Activated B cell treated with CpG ODN at 0.5 μM for 24 hours (primary cell): Measurements from ENCODE around the gene MPI. TPM values are rescaled to one million over a fixed set of nuclear protein-coding genes. Genes with fewer than 3 reads are reported as not detected.
"Not testable (repeated sequence)": the region's sequence is repeated elsewhere in the genome, so short reads cannot be mapped to it uniquely, and the experiment has no call there.

Source experiments
- ATAC-seq: fragments of 200-7000 bp; cut with Tn5 transposase; one replicate; pipeline ENCODE4 v1.10.0; 2021; ENCODE audit warnings: low read depth, mild to moderate bottlenecking, moderate library complexity
- CTCF ChIA-PET: fragments of 350-600 bp; sonication (Branson Sonifier 250); formaldehyde crosslinking; loops from one replicate; lab custom pipeline; 2021; ENCODE audit warnings: antibody characterized with exemption; lab: Charles Lee
- POLR2A ChIA-PET: fragments of 350-600 bp; sonication (Branson Sonifier 250); formaldehyde crosslinking; loops from one replicate; lab custom pipeline; 2021; ENCODE audit warnings: antibody characterized with exemption; lab: Charles Lee
- DNase-seq: peaks from one replicate; pipeline ENCODE4 v3.0.0; 2022
- H3K27ac Mint-ChIP-seq: one replicate; pipeline ENCODE4 v1.8.0; 2020; ENCODE audit warnings: mixed read lengths
- H3K27me3 Mint-ChIP-seq: one replicate; pipeline ENCODE4 v1.8.0; 2021; ENCODE audit warnings: mixed read lengths
- H3K36me3 Mint-ChIP-seq: one replicate; pipeline ENCODE4 v1.8.0; 2021; ENCODE audit warnings: low read depth, mixed read lengths
- H3K4me1 Mint-ChIP-seq: one replicate; pipeline ENCODE4 v1.8.0; 2021; ENCODE audit warnings: mixed read lengths
- H3K4me3 Mint-ChIP-seq: one replicate; pipeline ENCODE4 v1.8.0; 2020; ENCODE audit warnings: mild to moderate bottlenecking, mixed read lengths
- H3K9me3 Mint-ChIP-seq: one replicate; pipeline ENCODE4 v1.8.0; 2020; ENCODE audit warnings: mixed read lengths
- intact Hi-C: fragments of 100-400 bp; cut with micrococcal nuclease; formaldehyde crosslinking; loops from one replicate; pipeline ENCODE4 v1.15.1; 2024
- total RNA-seq: library from RNA; stranded (reverse); gene quantifications from 2 replicates; pipeline ENCODE4 v1.2.3, GENCODE V29; 2022
- TF ChIP-seq, protein P1 (sequence below): fragments of 200-600 bp; IDR thresholded peaks from one replicate; pipeline ENCODE4 v1.8.0; 2022; ENCODE audit warnings: antibody characterized with exemption, mild to moderate bottlenecking

Gene MPI
- total RNA-seq, 1 donor from 2014 or later: 33.1 TPM

DNA sequence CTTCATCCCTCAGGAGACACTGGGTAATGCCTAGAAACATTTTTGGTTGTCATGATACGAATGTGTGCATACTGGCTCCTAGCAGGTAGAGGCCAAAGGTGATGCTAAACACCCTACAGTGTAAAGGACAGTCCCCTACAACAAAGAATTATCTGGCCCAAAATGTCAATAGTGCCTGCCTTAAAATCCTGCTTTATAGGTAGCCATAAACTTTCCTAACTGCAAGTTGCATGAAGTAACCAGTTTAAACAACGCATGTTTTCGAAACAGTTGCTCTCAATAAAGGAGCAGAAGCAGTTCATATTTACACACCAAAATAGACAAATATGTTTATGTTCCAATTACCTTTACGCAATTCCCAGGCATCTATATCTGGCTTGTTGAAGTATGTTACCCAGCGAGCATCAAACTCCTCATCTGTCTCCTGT, 38.9 kb downstream of the MPI start:
- no peak for ATAC-seq
- CTCF ChIA-PET: no interaction called here
- no peak overlapping the region for H3K27ac Mint-ChIP-seq
- H3K4me3 Mint-ChIP-seq: no peak overlapping the region
- no peak for DNase-seq
- H3K9me3 Mint-ChIP-seq: no peaks in the 10 kb centered on the region
- peaks cover 51% of the 10 kb centered on the region for H3K36me3 Mint-ChIP-seq
- POLR2A ChIA-PET: no interaction called here
- no peaks in the 10 kb centered on the region for H3K27me3 Mint-ChIP-seq
- intact Hi-C loops: no loop called here
- peaks cover 13% of the 10 kb centered on the region for H3K4me1 Mint-ChIP-seq
- TF ChIP-seq, protein P1, sequence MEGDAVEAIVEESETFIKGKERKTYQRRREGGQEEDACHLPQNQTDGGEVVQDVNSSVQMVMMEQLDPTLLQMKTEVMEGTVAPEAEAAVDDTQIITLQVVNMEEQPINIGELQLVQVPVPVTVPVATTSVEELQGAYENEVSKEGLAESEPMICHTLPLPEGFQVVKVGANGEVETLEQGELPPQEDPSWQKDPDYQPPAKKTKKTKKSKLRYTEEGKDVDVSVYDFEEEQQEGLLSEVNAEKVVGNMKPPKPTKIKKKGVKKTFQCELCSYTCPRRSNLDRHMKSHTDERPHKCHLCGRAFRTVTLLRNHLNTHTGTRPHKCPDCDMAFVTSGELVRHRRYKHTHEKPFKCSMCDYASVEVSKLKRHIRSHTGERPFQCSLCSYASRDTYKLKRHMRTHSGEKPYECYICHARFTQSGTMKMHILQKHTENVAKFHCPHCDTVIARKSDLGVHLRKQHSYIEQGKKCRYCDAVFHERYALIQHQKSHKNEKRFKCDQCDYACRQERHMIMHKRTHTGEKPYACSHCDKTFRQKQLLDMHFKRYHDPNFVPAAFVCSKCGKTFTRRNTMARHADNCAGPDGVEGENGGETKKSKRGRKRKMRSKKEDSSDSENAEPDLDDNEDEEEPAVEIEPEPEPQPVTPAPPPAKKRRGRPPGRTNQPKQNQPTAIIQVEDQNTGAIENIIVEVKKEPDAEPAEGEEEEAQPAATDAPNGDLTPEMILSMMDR: no peak

DNA sequence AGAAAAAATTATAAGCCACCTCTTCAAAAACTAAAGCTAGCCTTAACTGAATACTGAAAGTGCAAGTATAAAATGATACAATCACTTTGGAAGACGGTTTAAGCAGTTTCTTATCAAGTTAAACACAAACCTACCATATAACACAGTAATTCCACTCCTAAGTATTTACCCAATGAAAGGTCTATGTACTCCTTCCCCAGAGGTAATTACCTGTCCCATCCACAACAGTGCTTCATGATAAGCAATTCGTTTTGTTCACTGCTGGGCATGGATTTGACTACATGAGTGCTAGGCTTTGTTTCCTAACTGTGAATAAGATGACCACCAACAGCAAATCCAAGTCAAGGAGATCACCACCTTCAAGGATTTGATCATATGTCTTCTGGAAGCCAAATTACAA, 43.7 kb downstream of the MPI start:
- POLR2A ChIA-PET: no interaction called here
- no peak for ATAC-seq

DNA sequence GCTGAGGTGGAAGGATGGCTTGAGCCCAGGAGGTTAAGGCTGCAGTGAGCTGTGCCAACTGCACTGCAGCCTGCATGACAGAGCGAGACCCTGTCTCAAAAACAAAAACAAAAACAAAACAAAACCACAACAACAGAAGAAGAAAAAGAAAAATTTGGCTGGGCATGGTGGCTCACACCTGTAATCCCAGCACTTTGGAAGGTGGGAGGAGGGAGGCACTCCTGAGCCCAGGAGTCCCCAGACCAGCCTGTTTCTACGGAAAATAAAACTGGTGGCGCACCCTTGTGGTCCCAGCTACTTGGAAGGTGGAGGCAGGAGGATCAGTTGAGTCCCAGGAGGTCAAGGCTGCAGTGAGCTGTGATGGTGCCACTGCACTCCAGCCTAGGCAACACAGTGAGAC, 45.4 kb downstream of the MPI start:
- H3K4me1 Mint-ChIP-seq: peaks cover 41% of the 10 kb centered on the region
- intact Hi-C loops: loop anchor here (5.0 kb wide), 1 partner anchor 238 kb away; the partner anchor contains the start of gene EDC3
- DNase-seq, ATAC-seq, H3K27me3 Mint-ChIP-seq, H3K27ac Mint-ChIP-seq, H3K9me3 Mint-ChIP-seq: not testable (repeated sequence)
- CTCF ChIA-PET: interaction anchor here (0.9 kb wide), 1 partner anchor 15 kb away, joined by 4 read pairs; no protein-coding TSS in a partner anchor
- peak overlapping the region; percentile 1 for H3K4me3 Mint-ChIP-seq
- H3K36me3 Mint-ChIP-seq: peaks cover 17% of the 10 kb centered on the region
- POLR2A ChIA-PET: interaction anchor here (1.1 kb wide), 1 partner anchor 45 kb away, joined by 4 read pairs; the partner anchor contains the start of gene MPI

More for the DNA sequence above, 43.7 kb downstream of the MPI start:
- Mint-ChIP-seq H3K27me3 (no peaks in the 10 kb centered on the region), H3K4me1 (peaks cover 41% of the 10 kb centered on the region), H3K27ac (no peak overlapping the region), H3K4me3 (no peak overlapping the region), H3K9me3 (no peaks in the 10 kb centered on the region), H3K36me3 (peaks cover 31% of the 10 kb centered on the region)
- intact Hi-C loops: no loop called here
- no peak for DNase-seq
- TF ChIP-seq, protein P1: no peak
- CTCF ChIA-PET: interaction anchor here (0.7 to 1.4 kb wide), 2 partner anchors 57 to 299 kb away, joined by 3 read pairs; no protein-coding TSS in a partner anchor

- Mint-ChIP-seq H3K27ac (peak overlapping the region; percentile 46), H3K36me3 (peaks cover 11% of the 10 kb centered on the region), H3K27me3 (no peaks in the 10 kb centered on the region), H3K4me1 (peaks cover 36% of the 10 kb centered on the region), H3K9me3 (no peaks in the 10 kb centered on the region), H3K4me3 (peak overlapping the region; percentile 86)
- intact Hi-C loops: loop anchor here (5.0 kb wide), 1 partner anchor 240 kb away; the partner anchor contains the start of gene EDC3
- TF ChIP-seq, protein P1: no peak
- ChIA-PET POLR2A (interaction anchor here (0.6 to 1.8 kb wide), 12 partner anchors 20 to 702 kb away, joined by 3 to 10 read pairs (median 4); partner anchors contain the start of genes FAM219B, IMP3, MPI and RPP25), CTCF (no interaction called here)
- ATAC-seq (no peak), DNase-seq (no peak)
Observed at GRCh38 chr15:74937272-74937589, 47.4 kb downstream of the MPI start.

DNA sequence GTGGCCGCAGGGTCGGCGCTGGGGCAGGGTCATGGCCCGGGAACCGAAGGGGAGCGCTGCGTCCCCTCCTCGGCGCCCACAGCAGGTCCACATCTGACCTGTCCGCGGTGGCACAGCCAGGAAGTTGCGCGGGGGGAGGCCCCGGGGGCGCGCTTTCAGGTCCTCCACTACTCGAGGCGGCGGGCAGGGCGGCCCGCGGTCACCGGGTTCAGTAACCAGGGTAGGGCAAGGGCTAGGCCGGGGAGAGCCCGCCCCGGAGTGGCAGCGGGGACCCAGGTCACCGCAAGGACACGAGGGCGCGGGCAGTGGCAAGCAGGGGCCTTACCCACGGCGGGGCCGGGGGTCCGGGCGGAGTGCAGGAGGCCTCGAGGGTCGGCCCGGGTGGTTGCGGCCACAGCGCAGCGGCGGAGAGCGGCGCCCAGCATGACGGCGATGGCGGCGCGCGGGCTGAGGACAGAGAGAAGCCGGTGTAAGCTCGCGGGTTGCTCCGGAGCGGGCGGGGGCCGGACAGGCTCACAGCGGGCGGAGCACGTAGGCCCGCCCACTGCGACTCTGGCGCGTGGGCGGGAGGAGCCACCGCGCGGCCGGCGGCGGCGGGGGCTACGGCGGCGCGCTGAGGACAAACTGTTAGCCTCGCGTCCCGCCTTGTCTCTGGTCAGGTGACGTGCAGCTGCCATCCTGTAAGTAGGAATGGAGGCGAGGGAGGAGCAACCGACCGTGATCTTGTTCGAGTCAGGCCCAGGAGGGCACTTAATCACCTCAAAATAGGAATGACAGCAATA, 47.9 kb downstream of the MPI start, which contains the start of gene COX5A:
COX5A (minus strand) TSS at position 484 of the 782 bp plus-strand sequence; CDS start at position 425, 59 bp downstream.
- DNase-seq (peak; percentile 86), ATAC-seq (peak; percentile 97)
- Mint-ChIP-seq H3K4me1 (peaks cover 34% of the 10 kb centered on the region), H3K27ac (peak within 1 kb of the TSS; percentile 90), H3K9me3 (no peaks in the 10 kb centered on the region), H3K36me3 (peaks cover 9% of the 10 kb centered on the region), H3K4me3 (peak within 1 kb of the TSS; percentile 86), H3K27me3 (no peaks in the 10 kb centered on the region)
- TF ChIP-seq, protein P1: no peak
- intact Hi-C loops: loop anchor here (1.0 to 5.0 kb wide), 8 partner anchors 19 to 513 kb away; partner anchors contain the start of genes CLK3, EDC3, FAM219B and RPP25
- ChIA-PET CTCF (interaction anchor here (1.9 kb wide), 1 partner anchor 12 kb away, joined by 7 read pairs; no protein-coding TSS in a partner anchor), POLR2A (interaction anchor here (0.6 to 1.8 kb wide), 21 partner anchors 19 to 702 kb away, joined by 3 to 10 read pairs (median 4); partner anchors contain the start of genes ARID3B, FAM219B, IMP3 and MPI)
